Measurements from ENCODE around the gene EHD3.

EHD3 gene

GRCh38 chr2:31213601-31214443 is 20.1 kb upstream of the EHD3 start:
- no peak for DNase-seq (ENCODE audit: low read depth)

- no peak for DNase-seq (ENCODE audit: low read depth)
Observed at GRCh38 chr2:31214444-31214915, 19.5 kb upstream of the EHD3 start.

GRCh38 chr2:31216734-31217133 is 17.2 kb upstream of the EHD3 start:
- DNase-seq (ENCODE audit: low read depth): no peak

GRCh38 chr2:31217465-31218200 is 16.3 kb upstream of the EHD3 start, which contains the start of gene CAPN14:
Gene CAPN14 (minus strand): TSS chr2:31217515. CDS start chr2:31205447, 12,068 bp downstream.
- DNase-seq (ENCODE audit: low read depth): no peak

DNA sequence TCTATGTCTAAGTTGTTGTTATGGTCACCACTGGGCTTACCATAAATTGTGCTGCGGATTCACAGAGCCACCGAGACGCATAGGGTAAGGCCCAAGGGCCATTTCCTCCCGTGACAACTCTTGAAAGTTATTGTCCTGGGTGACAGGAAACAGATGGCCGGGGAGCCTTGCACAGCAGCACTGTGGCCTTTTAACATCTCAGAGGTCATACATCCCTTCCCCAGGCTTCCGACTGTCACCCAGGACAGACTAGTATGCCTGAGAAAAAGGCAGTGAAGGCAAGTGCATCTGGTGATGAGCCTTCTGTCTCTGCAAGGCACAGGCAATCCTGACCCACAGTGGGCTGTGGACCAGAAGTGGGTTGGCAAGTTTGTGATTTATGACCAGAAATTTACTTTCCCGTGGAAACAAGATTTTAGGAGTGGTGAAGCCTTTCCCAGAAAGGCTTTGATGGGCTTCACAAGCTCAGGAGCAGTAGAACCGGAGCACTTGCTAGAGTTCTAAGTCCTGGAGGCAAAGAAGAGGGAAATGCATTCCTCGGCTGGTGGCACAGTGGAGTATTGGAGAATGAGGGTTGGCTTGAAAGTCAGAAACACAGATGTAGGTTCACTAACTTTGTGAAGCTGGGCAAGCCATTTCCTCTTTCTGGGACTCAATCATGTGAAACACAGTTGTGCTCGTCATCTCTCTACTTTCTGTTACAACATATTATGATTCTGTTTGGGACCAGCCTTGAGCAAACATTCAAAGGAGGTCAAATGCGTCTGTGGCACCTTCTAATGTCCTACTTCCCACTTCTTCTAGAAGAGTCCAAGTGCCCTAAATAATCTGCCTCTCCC is 14.6 kb upstream of the EHD3 start:
- DNase-seq (ENCODE audit: low read depth): no peak

DNA sequence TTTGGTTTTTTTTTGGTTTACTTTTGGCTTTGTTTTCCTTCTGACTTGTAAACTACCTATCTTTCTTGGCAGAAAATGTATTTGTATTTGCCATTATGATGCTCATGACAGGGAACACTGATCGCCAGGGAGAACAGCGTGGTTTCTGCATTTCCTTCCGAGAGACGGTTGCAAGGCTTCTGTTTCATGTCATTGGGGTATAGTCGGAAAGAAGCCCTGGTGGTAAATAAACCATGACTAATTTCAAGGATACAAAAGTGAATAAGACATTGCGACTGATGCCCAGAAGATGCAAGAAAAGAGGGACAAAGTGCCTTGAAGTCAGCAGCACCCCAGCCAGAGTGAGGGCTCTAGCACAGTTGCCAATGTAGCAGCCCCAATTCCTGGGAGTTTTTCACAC is 12.4 kb upstream of the EHD3 start:
- no peak for DNase-seq (ENCODE audit: low read depth)

GRCh38 chr2:31222071-31222470 is 11.9 kb upstream of the EHD3 start:
- no peak for DNase-seq (ENCODE audit: low read depth)

DNA sequence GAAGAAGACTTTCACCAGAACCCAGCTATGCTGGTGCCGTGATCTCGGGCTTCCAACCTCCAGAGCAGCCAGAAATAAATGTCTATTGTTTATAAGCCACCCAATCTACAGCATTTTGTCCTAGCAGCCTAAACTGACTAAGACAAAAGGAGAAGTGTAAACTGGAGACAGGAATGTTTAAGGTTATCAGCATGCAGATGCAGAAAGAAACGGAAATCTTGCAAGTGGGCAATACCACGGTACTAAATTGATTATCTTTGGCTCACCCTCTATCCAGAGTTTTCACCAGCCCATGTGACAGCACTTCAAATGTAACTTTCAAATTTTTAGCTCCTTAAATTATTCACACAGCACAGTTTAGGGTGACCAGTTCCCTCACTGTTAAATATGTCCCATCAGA is 10.9 kb upstream of the EHD3 start:
- no peak for DNase-seq (ENCODE audit: low read depth)

DNA sequence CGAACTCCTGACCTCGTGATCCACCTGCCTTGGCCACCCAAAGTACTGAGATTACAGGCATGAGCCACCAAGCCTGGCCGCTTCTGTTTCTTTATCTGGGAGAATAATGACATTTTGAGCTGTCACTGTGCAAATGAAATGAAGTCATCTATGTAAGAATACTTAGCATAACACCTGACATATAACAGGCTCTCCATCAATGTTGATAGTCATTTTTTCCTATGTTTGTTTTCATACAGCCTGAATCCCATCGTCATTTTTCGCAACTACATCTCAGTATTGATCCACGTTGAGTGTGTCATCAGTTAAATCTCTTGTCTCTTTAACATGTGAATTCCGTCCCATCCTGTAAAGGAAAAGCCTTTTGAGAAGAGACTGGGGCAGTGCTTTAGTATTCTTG is 10.2 kb upstream of the EHD3 start:
- no peak for DNase-seq (ENCODE audit: low read depth)

DNA sequence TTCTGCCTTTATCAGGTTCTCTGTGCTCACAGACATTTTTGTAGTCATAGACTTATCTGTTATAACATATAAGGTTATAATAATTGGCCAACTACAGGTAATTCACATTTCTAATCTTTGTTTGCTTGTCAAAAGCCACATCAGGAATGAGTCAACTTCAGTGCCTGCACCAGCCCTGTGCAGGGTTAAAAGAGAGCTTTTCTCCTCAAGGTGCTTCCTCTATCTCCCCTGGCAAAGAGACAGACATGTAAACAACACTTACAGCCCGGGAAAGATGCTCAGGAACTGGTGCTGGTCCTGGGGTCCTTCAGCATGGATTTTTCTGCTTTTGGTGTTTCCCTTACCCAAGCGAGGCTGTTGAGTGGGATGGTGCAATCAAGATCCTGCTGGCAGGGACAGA is 7.7 kb upstream of the EHD3 start:
- no peak for DNase-seq (ENCODE audit: low read depth)

DNA sequence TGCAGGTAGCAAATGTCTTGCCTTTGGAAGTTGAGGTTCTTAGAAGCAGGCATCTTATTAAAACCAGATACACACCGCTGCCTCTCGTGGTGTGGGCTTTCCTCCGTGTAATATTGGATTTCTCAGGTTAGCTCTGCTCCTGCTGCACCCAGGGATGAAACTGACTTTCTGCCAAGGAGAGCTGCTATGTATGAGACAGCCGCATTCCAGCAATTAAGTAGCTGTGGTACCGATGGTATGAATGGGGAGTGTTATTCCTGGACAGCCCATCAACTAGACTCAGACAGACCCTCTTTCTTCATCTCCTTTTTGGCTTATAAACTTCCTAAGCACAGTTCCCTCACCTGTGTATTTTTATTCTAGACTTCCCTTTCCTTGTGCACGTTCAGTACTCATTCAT is 6.8 kb upstream of the EHD3 start:
- no peak for DNase-seq (ENCODE audit: low read depth)

DNA sequence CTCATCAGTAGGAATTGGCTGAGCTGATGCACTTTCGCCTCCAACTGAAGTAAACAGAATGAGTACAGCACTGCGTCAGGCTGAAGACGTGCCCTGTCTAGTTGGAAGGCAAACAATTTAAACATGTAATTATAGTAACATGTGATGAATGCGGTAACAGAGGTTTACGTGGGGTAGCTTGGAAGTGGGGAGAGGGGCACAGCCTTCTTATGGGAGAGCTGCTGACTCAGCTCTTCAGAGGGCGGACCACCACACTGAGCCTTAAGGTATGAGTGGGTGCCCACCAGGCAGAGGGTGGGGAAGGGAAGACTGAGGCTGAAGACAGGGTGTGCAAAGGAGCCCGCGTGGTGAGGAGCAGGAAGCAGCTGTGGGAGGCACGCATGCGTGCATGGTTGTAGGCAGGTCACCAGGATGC is 6.2 kb upstream of the EHD3 start:
- DNase-seq (ENCODE audit: low read depth): no peak

DNA sequence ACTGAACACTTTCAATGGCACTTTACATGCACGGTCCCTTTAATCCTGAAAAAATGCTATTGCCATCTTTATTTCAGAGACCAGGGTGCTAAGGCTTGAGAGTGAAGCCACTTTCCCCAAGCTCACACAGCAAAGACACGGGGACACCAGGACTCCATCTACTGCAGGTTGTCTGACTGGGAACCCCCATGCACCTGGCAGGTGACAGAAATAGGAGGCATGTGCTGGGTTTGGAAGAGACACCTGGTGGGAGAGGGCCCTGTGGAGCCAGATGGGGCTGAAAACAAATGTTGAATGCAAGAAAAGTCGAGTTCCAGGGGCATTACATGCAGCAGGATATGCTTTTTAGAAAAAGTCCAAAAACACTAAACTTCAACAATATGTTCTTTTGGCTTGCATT is 5.2 kb upstream of the EHD3 start:
- DNase-seq (ENCODE audit: low read depth): no peak

DNA sequence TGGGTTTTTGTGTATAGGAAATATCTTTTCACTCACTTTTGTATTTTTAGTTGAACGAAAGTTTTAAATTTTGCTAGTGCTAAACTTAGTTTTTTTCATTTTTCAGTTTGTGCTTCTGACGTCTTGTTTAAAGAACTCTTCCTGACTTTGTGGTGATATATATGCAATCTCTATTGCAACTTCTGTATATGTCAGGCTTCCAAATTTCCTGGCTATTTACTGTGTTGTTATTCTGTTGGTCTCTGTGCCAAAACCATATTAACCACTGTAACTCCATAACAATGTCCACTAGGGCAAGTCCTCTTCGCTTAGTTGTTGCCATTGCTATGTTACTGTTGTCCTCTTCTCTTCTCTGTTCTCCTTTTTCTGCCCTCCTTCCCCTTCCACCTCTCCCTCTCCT is 3.2 kb upstream of the EHD3 start:
- DNase-seq (ENCODE audit: low read depth): no peak

- no peak for DNase-seq (ENCODE audit: low read depth)
Observed at GRCh38 chr2:31231571-31232302, 2.2 kb upstream of the EHD3 start.

GRCh38 chr2:31232586-31232985 is 1.4 kb upstream of the EHD3 start:
- no peak for DNase-seq (ENCODE audit: low read depth)

GRCh38 chr2:31233231-31233630 is 721 bp upstream of the EHD3 start:
- no peak for DNase-seq (ENCODE audit: low read depth)

DNA sequence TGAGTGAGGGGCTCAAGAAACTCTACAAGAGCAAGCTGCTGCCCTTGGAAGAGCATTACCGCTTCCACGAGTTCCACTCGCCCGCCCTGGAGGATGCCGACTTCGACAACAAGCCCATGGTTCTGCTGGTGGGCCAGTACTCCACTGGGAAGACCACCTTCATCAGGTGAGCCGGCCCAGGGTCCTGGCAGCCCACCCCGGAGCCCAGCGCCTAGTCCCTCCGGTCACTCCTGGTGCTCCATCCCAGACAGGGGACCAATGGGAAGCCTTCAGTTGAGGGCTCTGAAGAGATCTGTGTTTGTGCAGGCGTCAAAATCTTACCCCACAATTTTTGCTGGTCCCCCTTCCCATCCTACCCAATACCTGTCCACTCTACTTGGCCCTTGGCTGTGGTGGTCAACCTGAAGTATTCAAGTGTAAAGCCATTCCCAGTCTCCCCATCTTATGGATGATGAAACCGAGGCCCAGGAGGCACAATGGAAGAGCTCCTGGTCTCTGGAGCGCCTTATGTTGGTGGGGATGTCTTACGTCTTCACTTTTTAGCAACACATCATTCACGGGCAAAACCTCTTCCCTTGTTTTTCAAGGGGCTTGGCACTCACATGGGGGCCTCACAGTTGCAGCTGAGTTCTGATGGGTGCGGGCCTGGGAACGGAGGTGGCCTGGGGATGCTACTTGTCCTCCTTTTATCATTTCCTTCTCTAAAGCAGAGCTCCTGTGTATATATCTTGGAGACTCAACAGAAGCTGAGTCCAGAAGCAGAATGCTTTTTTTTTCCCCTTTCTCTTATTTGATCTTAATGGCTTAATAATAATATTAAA is 941 bp downstream of the EHD3 start:
- DNase-seq (ENCODE audit: low read depth): no peak

DNA sequence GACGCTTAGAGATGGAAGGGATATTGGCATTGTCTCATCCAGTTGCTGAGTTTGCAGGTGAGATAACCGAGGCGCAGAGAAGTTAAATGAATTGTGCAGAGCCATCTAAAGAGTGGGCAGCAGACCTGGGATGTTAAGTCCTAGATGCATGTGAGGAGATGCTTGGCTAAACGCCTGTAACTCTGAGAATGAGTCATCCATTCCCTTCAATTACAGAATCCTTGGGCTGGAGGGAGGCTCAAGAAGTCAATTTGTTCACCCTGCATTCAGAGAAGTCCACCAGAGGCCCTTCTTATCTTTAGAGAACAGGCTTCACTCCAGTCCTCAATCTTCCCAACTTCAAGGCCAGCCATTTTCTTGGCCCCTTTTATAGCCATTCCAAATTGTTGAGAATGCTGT is 1.6 kb downstream of the EHD3 start:
- no peak for DNase-seq (ENCODE audit: low read depth)

GRCh38 chr2:31236433-31237205 is 2.7 kb downstream of the EHD3 start:
- no peak for DNase-seq (ENCODE audit: low read depth)
